Measurements from ENCODE around the gene PLXNA1.

GRCh38 chr3:126959136-126959920, 23.6 kb upstream of the PLXNA1 start:
- TF ChIP-seq CTCF (IDR thresholded peaks at IDR 0.05): no peak
- no peak for TF ChIP-seq POLR2A (IDR thresholded peaks at IDR 0.05)
- TF ChIP-seq POLR2AphosphoS5 (IDR thresholded peaks at IDR 0.05): no peak

Measured in prostate gland (tissue), 2 donors.